Loucy (cell line): Measurements from ENCODE around the gene APIP.

Experiments
- CTCF ChIP-seq: fragments of 200-600 bp; sonication (generic); conservative IDR thresholded peaks from 2 replicates; pipeline ENCODE4 v1.5.1; 2014; ENCODE audit warnings: mild to moderate bottlenecking, antibody characterized with exemption, low read length
- EZH2phosphoT487 ChIP-seq: fragments of 200-600 bp; IDR thresholded peaks from 2 replicates; pipeline ENCODE4 v1.6.1; 2018; ENCODE audit warnings: antibody characterized with exemption, mild to moderate bottlenecking, moderate library complexity, borderline replicate concordance

GRCh38 chr11:34856251-34856650 is 59.9 kb downstream of the APIP start:
- TF ChIP-seq CTCF (no peak), EZH2phosphoT487 (no peak)
